K562 (cell line): Measurements from ENCODE around the gene ANKRD34A. TPM values are rescaled to one million over a fixed set of nuclear protein-coding genes. Genes with fewer than 3 reads are reported as not detected.

Experiments
- BCOR ChIP-seq: fragments of 450-650 bp; IDR thresholded peaks from 2 replicates; pipeline ENCODE4 v1.6.1; 2016
- BRD4 ChIP-seq: fragments of 200-600 bp; sonication (generic); IDR thresholded peaks from 2 replicates; pipeline ENCODE4 v1.6.1; 2017; ENCODE audit warnings: inconsistent platforms
- CXXC5 ChIP-seq: fragments of 250-450 bp; sonication (Bioruptor Pico); IDR thresholded peaks from 2 replicates; pipeline ENCODE4 v1.8.0; 2022; ENCODE audit warnings: inconsistent platforms, mild to moderate bottlenecking, moderate library complexity
- EP400 ChIP-seq: fragments of 450-650 bp; IDR thresholded peaks from 2 replicates; pipeline ENCODE4 v1.6.1; 2017; ENCODE audit warnings: antibody characterized with exemption, mild to moderate bottlenecking, moderate library complexity
- ESRRA ChIP-seq: fragments of 450-650 bp; IDR thresholded peaks from 2 replicates; pipeline ENCODE4 v1.6.1; 2014; ENCODE audit warnings: low read depth, mild to moderate bottlenecking, moderate library complexity, borderline replicate concordance
- FOXK2 ChIP-seq, 2 experiments: fragments of 450-650 bp; IDR thresholded peaks in 1 of 2; conservative IDR thresholded peaks in 1 of 2; 2 replicates each; pipeline ENCODE4 v1.6.1; 2016; ENCODE audit warnings: low read depth in 2 of 2, mild to moderate bottlenecking in 1 of 2
- GATA2 ChIP-seq: sonication (generic); formaldehyde crosslinking; IDR thresholded peaks from 2 replicates; pipeline ENCODE4 v1.4.0; 2020; ENCODE audit warnings: mild to moderate bottlenecking, missing genetic modification reagents
- HDAC2 ChIP-seq: fragments of 450-650 bp; IDR thresholded peaks from 2 replicates; pipeline ENCODE4 v1.6.1; 2016; ENCODE audit warnings: mild to moderate bottlenecking
- HSF4 ChIP-seq: fragments of 250-450 bp; sonication (Bioruptor Pico); IDR thresholded peaks from 2 replicates; pipeline ENCODE4 v2.1.2; 2022; ENCODE audit warnings: mild to moderate bottlenecking, moderate library complexity, borderline replicate concordance
- MEF2D ChIP-seq: conservative IDR thresholded peaks from 2 replicates; pipeline ENCODE4 v1.6.1; 2016; ENCODE audit warnings: low read depth, missing genetic modification characterization, missing compliant biosample characterization
- POLR2AphosphoS2 ChIP-seq: IDR thresholded peaks from 2 replicates; pipeline ENCODE4 v1.6.1; 2012; ENCODE audit warnings: low read length, improper control_type of control experiment
- PTBP1 ChIP-seq: fragments of 200-400 bp; formaldehyde crosslinking; IDR thresholded peaks from 2 replicates; pipeline ENCODE4 v1.6.1; 2017; ENCODE audit warnings: low read depth, low read length
- PURB ChIP-seq: sonication (generic); formaldehyde crosslinking; IDR thresholded peaks from 2 replicates; pipeline ENCODE4 v1.9.0; 2021; ENCODE audit warnings: low read depth, mild to moderate bottlenecking, missing genetic modification reagents
- RCOR1 ChIP-seq, 2 experiments: IDR thresholded peaks; 2 replicates each; pipeline ENCODE4 v1.6.1; 2012; ENCODE audit warnings: low read depth in 2 of 2, low read length in 2 of 2, borderline replicate concordance in 1 of 2, improper control_type of control experiment in 1 of 2
- SOX6 ChIP-seq: fragments of 450-650 bp; IDR thresholded peaks from 2 replicates; pipeline ENCODE4 v1.6.1; 2014; ENCODE audit warnings: mild to moderate bottlenecking
- SPI1 ChIP-seq: IDR thresholded peaks from 2 replicates; pipeline ENCODE4 v1.6.1; 2011; ENCODE audit warnings: low read depth, low read length, control low read depth, borderline replicate concordance
- SRSF3 ChIP-seq: fragments of 200-400 bp; formaldehyde crosslinking; IDR thresholded peaks from 2 replicates; pipeline ENCODE4 v1.6.1; 2016; ENCODE audit warnings: mild to moderate bottlenecking, low read length, moderate library complexity; ENCODE audit not compliant: insufficient read depth
- TAF7 ChIP-seq: fragments of 450-650 bp; IDR thresholded peaks from 2 replicates; pipeline ENCODE4 v1.6.1; 2016; ENCODE audit warnings: missing genetic modification characterization, missing compliant biosample characterization
- TAF9B ChIP-seq: fragments of 450-650 bp; IDR thresholded peaks from 2 replicates; pipeline ENCODE4 v1.6.1; 2018; ENCODE audit warnings: mild to moderate bottlenecking; ENCODE audit not compliant: partially characterized antibody
- TOE1 ChIP-seq, 2 experiments: fragments of 450-650 bp in 1 of 2; sonication (generic) in 1 of 2; formaldehyde crosslinking in 1 of 2; IDR thresholded peaks; 2 replicates each; pipeline versions ENCODE4 v1.7.1 to v1.8.0; 2016 to 2022; ENCODE audit warnings: borderline replicate concordance in 2 of 2, mild to moderate bottlenecking in 2 of 2, antibody characterized with exemption in 1 of 2, inconsistent platforms in 1 of 2, low read depth in 1 of 2, missing genetic modification reagents in 1 of 2, moderate library complexity in 1 of 2
- ZBTB26 ChIP-seq: fragments of 450-650 bp; formaldehyde crosslinking; IDR thresholded peaks from 2 replicates; pipeline ENCODE4 v1.4.0; 2022; ENCODE audit warnings: missing genetic modification characterization
- ZNF644 ChIP-seq: fragments of 200-800 bp; sonication (Bioruptor generic); IDR thresholded peaks from 2 replicates; pipeline ENCODE4 v1.6.1; 2016; ENCODE audit warnings: low read depth, missing genetic modification characterization, missing compliant biosample characterization
- polyA plus RNA-seq, 8 experiments: library from polyadenylated mRNA; depleted of rRNA in 4 of 8; stranded (reverse) in 5 of 8; unstranded in 3 of 8; fragments of >200 nt; fragmentation: Nextera tagmentation in 2 of 8; fragmentation: Illumina TruSeq in 1 of 8; extraction: Ambion mirVana in 2 of 8; extraction: Trizol in 1 of 8; gene quantifications; 2 replicates each; pipeline versions ENCODE4 v1.2.1 to v1.2.3, GENCODE V29; 2011 to 2014; ENCODE audit warnings: inconsistent platforms in 1 of 8, missing spikeins in 1 of 8
- total RNA-seq, 7 experiments: library from RNA; depleted of rRNA in 6 of 7; stranded (reverse); fragments of >200 nt in 6 of 7; fragmentation: Illumina TruSeq in 2 of 7; extraction: Trizol in 2 of 7; gene quantifications; 2 replicates each; pipeline versions ENCODE4 v1.2.1 to v1.2.3, GENCODE V29; 2011 to 2021; ENCODE audit warnings: low replicate concordance in 1 of 7
- TF ChIP-seq, protein P1 (sequence below): fragments of 450-650 bp; IDR thresholded peaks from 2 replicates; pipeline ENCODE4 v1.6.1; 2016; ENCODE audit warnings: borderline replicate concordance
- TF ChIP-seq, protein P2 (sequence below), 2 experiments: fragments of 450-650 bp; IDR thresholded peaks; 2 replicates each; pipeline ENCODE4 v1.6.1; 2016

ANKRD34A gene
- total and polyA plus RNA-seq, 9 of the 15 experiments (the other 6 are each of a cell fraction or from before 2014, with no cell fraction given), result 0.06 to 1.6 (median 0.43) TPM

- TF ChIP-seq ZBTB26 (CRISPR knock-in tag) (peak; percentile 54), SPI1 (peak; percentile 60; the same call in 1 of the 2 replicates), ESRRA (peak; percentile 66; the same call in 1 of the 2 replicates), TAF9B (peak; percentile 90), PTBP1 (0 out of 2 replicates have a peak, but pooled peaks have one; percentile 12), EP400 (peak; percentile 99), SOX6 (no peak), BRD4 (peak; percentile 94), TAF7 (tag) (peak; percentile 92), POLR2AphosphoS2 (peak; percentile 90; the same call in 1 of the 2 replicates), CXXC5 (CRISPR knock-in tag) (peak; percentile 86), HDAC2 (peak; percentile 96), RCOR1 (IDR thresholded peaks at IDR 0.05; ENCODE audit: borderline replicate concordance in 1 of 2, low read depth in 2 of 2, low read length in 2 of 2) (peak in 1 of 2 experiments; percentile 52; a peak in 1 of 4 replicates), ZNF644 (tag) (0 out of 2 replicates have a peak, but pooled peaks have one; percentile 43), BCOR (peak; percentile 86), HSF4 (CRISPR knock-in tag) (no peak), GATA2 (peak; percentile 80), FOXK2 (conservative IDR thresholded peaks at IDR 0.05 in 1 of 2, IDR thresholded peaks at IDR 0.05 in 1 of 2; ENCODE audit: low read depth in 2 of 2) (peak; percentile 88 to 94), MEF2D (tag) (no peak; the same call in 1 of the 2 replicates), TOE1 (IDR thresholded peaks at IDR 0.05; ENCODE audit: borderline replicate concordance) (peak; percentile 84), TOE1 (CRISPR knock-in tag; IDR thresholded peaks at IDR 0.05; ENCODE audit: borderline replicate concordance, low read depth) (no peak), SRSF3 (no peak), PURB (no peak)
- TF ChIP-seq, protein P1, sequence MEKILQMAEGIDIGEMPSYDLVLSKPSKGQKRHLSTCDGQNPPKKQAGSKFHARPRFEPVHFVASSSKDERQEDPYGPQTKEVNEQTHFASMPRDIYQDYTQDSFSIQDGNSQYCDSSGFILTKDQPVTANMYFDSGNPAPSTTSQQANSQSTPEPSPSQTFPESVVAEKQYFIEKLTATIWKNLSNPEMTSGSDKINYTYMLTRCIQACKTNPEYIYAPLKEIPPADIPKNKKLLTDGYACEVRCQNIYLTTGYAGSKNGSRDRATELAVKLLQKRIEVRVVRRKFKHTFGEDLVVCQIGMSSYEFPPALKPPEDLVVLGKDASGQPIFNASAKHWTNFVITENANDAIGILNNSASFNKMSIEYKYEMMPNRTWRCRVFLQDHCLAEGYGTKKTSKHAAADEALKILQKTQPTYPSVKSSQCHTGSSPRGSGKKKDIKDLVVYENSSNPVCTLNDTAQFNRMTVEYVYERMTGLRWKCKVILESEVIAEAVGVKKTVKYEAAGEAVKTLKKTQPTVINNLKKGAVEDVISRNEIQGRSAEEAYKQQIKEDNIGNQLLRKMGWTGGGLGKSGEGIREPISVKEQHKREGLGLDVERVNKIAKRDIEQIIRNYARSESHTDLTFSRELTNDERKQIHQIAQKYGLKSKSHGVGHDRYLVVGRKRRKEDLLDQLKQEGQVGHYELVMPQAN, result peak; percentile 97
- TF ChIP-seq, protein P2, sequence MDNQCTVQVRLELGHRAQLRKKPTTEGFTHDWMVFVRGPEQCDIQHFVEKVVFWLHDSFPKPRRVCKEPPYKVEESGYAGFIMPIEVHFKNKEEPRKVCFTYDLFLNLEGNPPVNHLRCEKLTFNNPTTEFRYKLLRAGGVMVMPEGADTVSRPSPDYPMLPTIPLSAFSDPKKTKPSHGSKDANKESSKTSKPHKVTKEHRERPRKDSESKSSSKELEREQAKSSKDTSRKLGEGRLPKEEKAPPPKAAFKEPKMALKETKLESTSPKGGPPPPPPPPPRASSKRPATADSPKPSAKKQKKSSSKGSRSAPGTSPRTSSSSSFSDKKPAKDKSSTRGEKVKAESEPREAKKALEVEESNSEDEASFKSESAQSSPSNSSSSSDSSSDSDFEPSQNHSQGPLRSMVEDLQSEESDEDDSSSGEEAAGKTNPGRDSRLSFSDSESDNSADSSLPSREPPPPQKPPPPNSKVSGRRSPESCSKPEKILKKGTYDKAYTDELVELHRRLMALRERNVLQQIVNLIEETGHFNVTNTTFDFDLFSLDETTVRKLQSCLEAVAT (IDR thresholded peaks at IDR 0.05), result peak; percentile 88 to 89
Measured at GRCh38 chr1:145927063-145927886, 37.1 kb downstream of the ANKRD34A start, which contains the start of gene RBM8A (continued).
